Caco-2 (cell line): Measurements from ENCODE around the gene SPOCK3. TPM values are rescaled to one million over a fixed set of nuclear protein-coding genes. Genes with fewer than 3 reads are reported as not detected.

Experiments used
- BruUV-seq: library from RNA; stranded (reverse); fragments of 400-500 nt; replicated peaks from 2 replicates; lab custom pipeline; 2021; lab: Mats Ljungman, UMichigan
- CTCF ChIA-PET: fragments of 300-600 bp; sonication (Branson Sonifier 250); formaldehyde crosslinking; loops from one replicate; lab custom pipeline; 2022; ENCODE audit warnings: antibody characterized with exemption; lab: Charles Lee
- POLR2A ChIA-PET: fragments of 300-600 bp; sonication (Branson Sonifier 250); formaldehyde crosslinking; loops from one replicate; lab custom pipeline; 2022; ENCODE audit warnings: antibody characterized with exemption; lab: Charles Lee
- DNase-seq, 2 experiments: peaks; one replicate each; pipeline versions ENCODE4 v3.0.0 to v3.0.0-alpha.2; 2020 to 2022
- H3K27me3 ChIP-seq: replicated peaks from 2 replicates; pipeline ENCODE4 v1.6.0; 2011; ENCODE audit warnings: low read length; ENCODE audit not compliant: control insufficient read depth, insufficient read depth
- H3K36me3 ChIP-seq: 2 replicates; pipeline ENCODE4 v1.5.1; 2011; ENCODE audit warnings: low read length; ENCODE audit not compliant: control insufficient read depth, insufficient read depth
- H3K4me1 ChIP-seq: fragments of 250-450 bp; sonication (Bioruptor Pico); 2 replicates; pipeline ENCODE4 v1.5.1; 2020; ENCODE audit warnings: mild to moderate bottlenecking
- H3K4me3 ChIP-seq: 2 replicates; pipeline ENCODE4 v1.5.1; 2011; ENCODE audit warnings: low read depth, mild to moderate bottlenecking, control low read depth, low read length
- H3K9me3 ChIP-seq: fragments of 250-450 bp; sonication (Bioruptor Pico); 2 replicates; pipeline ENCODE4 v1.5.1; 2020; ENCODE audit warnings: mild to moderate bottlenecking, moderate library complexity
- H3K27ac Mint-ChIP-seq: one replicate; pipeline ENCODE4 v1.8.0; 2022; ENCODE audit warnings: mixed read lengths; ENCODE audit not compliant: unreplicated experiment
- H3K27me3 Mint-ChIP-seq: one replicate; pipeline ENCODE4 v1.8.0; 2022; ENCODE audit warnings: mixed read lengths; ENCODE audit not compliant: insufficient read depth, unreplicated experiment
- H3K36me3 Mint-ChIP-seq: one replicate; pipeline ENCODE4 v1.8.0; 2022; ENCODE audit warnings: mild to moderate bottlenecking, mixed read lengths; ENCODE audit not compliant: insufficient read depth, unreplicated experiment
- H3K4me1 Mint-ChIP-seq: one replicate; pipeline ENCODE4 v1.8.0; 2022; ENCODE audit warnings: low read depth, mixed read lengths; ENCODE audit not compliant: unreplicated experiment
- H3K4me3 Mint-ChIP-seq: one replicate; pipeline ENCODE4 v1.8.0; 2022; ENCODE audit warnings: mild to moderate bottlenecking, moderate library complexity, mixed read lengths; ENCODE audit not compliant: unreplicated experiment
- H3K9me3 Mint-ChIP-seq: one replicate; pipeline ENCODE4 v1.8.0; 2022; ENCODE audit warnings: mixed read lengths; ENCODE audit not compliant: unreplicated experiment
- CTCF ChIP-seq, 2 experiments: fragments of 200-600 bp in 1 of 2; IDR thresholded peaks; 1 replicate in 1 of 2; 2 replicates in 1 of 2; pipeline versions ENCODE4 v1.5.1 to v1.8.0; 2011 to 2022; ENCODE audit warnings: antibody characterized with exemption in 1 of 2, control low read depth in 1 of 2, inconsistent platforms in 1 of 2, low read depth in 1 of 2, low read length in 1 of 2, mild to moderate bottlenecking in 1 of 2, moderate library complexity in 1 of 2; ENCODE audit not compliant: insufficient read depth in 1 of 2, severe bottlenecking in 1 of 2, unreplicated experiment in 1 of 2
- intact Hi-C: fragments of 100-400 bp; cut with micrococcal nuclease; formaldehyde crosslinking; loops from one replicate; pipeline ENCODE4 v1.10.0; 2022; ENCODE audit not compliant: unreplicated experiment
- total RNA-seq: library from RNA; stranded (reverse); gene quantifications from 2 replicates; pipeline ENCODE4 v1.2.3, GENCODE V29; 2022

SPOCK3 gene
- total RNA-seq, 1 experiment from 2014 or later, result 1.3 TPM

GRCh38 chr4:166965562-166965961 lies 268.7 kb downstream of the SPOCK3 start:
- H3K4me3 Mint-ChIP-seq, result no peak overlapping the region
- DNase-seq, result no peak
- TF ChIP-seq CTCF (IDR thresholded peaks at IDR 0.05; ENCODE audit: insufficient read depth in 1 of 2, low read depth in 1 of 2, low read length in 1 of 2, severe bottlenecking in 1 of 2, unreplicated experiment in 1 of 2), result no peak
- no TSS peak for BruUV-seq
- H3K4me3 ChIP-seq, result no peak overlapping the region
- no peaks in the 10 kb centered on the region for H3K4me1 ChIP-seq
- H3K27me3 ChIP-seq, result no peaks in the 10 kb centered on the region
- no peaks in the 10 kb centered on the region for H3K36me3 ChIP-seq
- H3K27me3 Mint-ChIP-seq, result no peaks in the 10 kb centered on the region
- H3K27ac Mint-ChIP-seq, result no peak overlapping the region
- peaks cover 29% of the 10 kb centered on the region for H3K9me3 Mint-ChIP-seq
- intact Hi-C loops, result no loop called here
- no peaks in the 10 kb centered on the region for H3K36me3 Mint-ChIP-seq
- POLR2A ChIA-PET, result no interaction called here
- H3K9me3 ChIP-seq, result no peaks in the 10 kb centered on the region
- CTCF ChIA-PET, result no interaction called here
- no peaks in the 10 kb centered on the region for H3K4me1 Mint-ChIP-seq

GRCh38 chr4:166957451-166957850 lies 276.8 kb downstream of the SPOCK3 start:
- Histone ChIP-seq H3K4me3 (no peak overlapping the region), H3K4me1 (no peaks in the 10 kb centered on the region), H3K36me3 (no peaks in the 10 kb centered on the region), H3K27me3 (no peaks in the 10 kb centered on the region), H3K9me3 (no peaks in the 10 kb centered on the region)
- Mint-ChIP-seq H3K36me3 (no peaks in the 10 kb centered on the region), H3K4me1 (no peaks in the 10 kb centered on the region), H3K4me3 (no peak overlapping the region), H3K27ac (no peak overlapping the region), H3K27me3 (no peaks in the 10 kb centered on the region), H3K9me3 (peaks cover 9% of the 10 kb centered on the region)
- BruUV-seq, result no TSS peak
- intact Hi-C loops, result no loop called here
- ChIA-PET CTCF (no interaction called here), POLR2A (no interaction called here)
- TF ChIP-seq CTCF (IDR thresholded peaks at IDR 0.05; ENCODE audit: insufficient read depth in 1 of 2, low read depth in 1 of 2, low read length in 1 of 2, severe bottlenecking in 1 of 2, unreplicated experiment in 1 of 2), result no peak
- DNase-seq, result no peak

GRCh38 chr4:166956484-166956883 lies 277.8 kb downstream of the SPOCK3 start:
- no peak for DNase-seq
- CTCF ChIA-PET, result no interaction called here
- H3K27me3 ChIP-seq, result no peaks in the 10 kb centered on the region
- Mint-ChIP-seq H3K27me3 (no peaks in the 10 kb centered on the region), H3K9me3 (peaks cover 9% of the 10 kb centered on the region), H3K4me3 (no peak overlapping the region), H3K27ac (no peak overlapping the region), H3K4me1 (no peaks in the 10 kb centered on the region), H3K36me3 (no peaks in the 10 kb centered on the region)
- no peak overlapping the region for H3K4me3 ChIP-seq
- H3K4me1 ChIP-seq, result no peaks in the 10 kb centered on the region
- TF ChIP-seq CTCF (IDR thresholded peaks at IDR 0.05; ENCODE audit: insufficient read depth in 1 of 2, low read depth in 1 of 2, low read length in 1 of 2, severe bottlenecking in 1 of 2, unreplicated experiment in 1 of 2), result no peak
- no peaks in the 10 kb centered on the region for H3K36me3 ChIP-seq
- intact Hi-C loops, result no loop called here
- BruUV-seq, result no TSS peak
- no peaks in the 10 kb centered on the region for H3K9me3 ChIP-seq
- POLR2A ChIA-PET, result no interaction called here
